Activated naive CD8-positive, alpha-beta T cell treated with anti-CD3 and anti-CD28 coated beads, Interleukin-2, amount 50 U/mL, for 16 hours (primary cell): ENCODE results near the gene PTPN11.
"Not testable (repeated sequence)": the region's sequence is repeated elsewhere in the genome, so short reads cannot be mapped to it uniquely, and the experiment has no call there.

Experiments
- DNase-seq: peaks from one replicate; pipeline ENCODE4 v3.0.0-alpha.2; 2020; ENCODE audit warnings: low read depth, low spot score

Gene PTPN11

DNA sequence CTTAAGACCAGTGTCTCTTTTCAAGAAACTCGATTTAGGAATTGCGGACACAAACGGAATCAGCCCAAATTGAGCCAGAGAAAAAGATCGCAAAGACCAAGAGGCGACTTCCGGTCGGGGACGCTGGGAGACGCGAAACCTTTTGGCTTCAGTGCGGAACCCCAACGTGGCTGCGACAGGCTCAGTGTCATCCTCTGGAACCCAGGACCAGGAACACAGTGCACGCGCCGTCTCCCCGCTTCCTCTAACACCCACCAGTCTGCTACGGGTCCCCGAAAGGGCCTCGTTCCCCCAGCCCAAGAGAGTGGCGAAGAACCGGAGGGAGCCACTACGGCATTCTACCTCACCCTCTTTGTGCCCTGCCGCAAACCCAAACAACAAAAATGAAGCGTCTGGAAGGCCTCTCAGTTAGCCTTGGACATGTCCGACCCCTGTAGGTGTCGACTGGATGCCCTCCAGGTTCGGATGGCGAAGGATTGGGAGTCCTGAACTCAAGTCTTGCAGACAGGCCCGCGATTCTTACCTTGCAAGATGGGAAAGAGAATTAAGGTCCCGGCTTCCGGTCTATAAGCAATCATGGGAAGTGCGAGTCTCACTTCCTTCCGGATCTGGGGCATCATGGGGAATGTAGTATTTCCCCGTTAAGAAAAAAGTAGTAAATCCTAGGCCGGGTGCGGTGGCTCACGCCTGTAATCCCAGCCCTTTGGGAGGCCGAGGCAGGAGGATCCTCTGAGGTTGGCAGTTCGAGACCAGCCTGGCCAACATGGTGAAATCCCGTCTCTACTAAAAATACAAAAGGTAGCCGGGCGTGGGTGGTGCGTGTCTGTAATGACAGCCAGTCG is 9.5 kb upstream of the PTPN11 start, which contains the start of gene RPL6:
TSS of gene RPL6 (minus strand) at position 542 of the 842 bp plus-strand sequence. CDS start 949 bp downstream, outside the sequence.
- peak; percentile 56 for DNase-seq

DNA sequence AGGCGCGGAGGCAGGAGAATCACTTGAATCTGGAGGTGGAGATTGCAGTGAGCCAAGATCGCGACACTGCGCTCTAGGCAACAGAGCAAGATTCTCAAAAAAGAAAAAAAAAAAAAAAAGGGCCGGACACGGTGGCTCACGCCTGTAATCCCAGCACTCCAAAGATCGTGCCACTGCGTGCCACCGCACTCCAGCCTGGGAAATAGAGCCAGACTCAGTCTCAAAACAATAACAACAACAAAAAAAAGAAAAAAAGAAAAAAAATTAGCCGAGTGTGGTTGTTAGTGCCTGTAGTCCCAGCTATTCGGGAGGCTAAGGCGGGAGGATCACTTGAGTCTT is 8.9 kb upstream of the PTPN11 start:
- no peak for DNase-seq

DNA sequence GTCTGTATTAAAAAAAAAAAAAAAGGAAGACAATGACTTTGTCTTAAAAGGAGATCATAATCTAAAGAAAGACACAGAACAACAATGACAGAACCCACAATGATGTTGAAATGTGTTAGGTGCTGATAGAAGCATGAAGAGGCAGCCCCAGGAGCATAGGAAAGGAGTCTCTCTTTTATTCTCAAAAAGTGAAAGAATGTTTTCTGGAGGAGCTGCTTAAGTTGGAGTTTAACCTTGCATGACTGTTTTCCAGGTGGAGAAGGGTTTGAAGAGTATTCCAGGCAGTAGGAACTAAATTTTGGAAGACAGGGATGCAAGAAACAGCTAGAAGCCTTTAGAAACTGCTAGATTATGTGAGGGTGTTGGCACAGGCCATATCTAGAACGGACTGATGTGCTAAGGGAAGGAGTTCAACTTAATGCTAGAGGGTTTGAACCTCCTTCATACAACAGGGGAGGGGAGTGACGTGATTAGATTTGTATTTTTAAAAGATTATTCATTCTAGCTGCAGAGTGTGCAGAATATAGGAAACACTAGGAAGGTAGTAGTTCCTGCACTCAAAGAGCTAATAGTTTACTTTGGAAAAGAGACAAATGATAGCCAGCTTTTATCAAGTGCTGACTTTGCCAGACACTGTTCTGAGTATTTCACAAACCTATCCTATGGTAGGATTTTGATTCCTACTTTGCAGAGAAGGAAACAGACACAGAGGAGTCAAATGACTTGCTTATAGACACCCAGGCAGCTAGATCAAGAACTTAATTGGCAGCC is 4.7 kb upstream of the PTPN11 start:
- DNase-seq = no peak

DNA sequence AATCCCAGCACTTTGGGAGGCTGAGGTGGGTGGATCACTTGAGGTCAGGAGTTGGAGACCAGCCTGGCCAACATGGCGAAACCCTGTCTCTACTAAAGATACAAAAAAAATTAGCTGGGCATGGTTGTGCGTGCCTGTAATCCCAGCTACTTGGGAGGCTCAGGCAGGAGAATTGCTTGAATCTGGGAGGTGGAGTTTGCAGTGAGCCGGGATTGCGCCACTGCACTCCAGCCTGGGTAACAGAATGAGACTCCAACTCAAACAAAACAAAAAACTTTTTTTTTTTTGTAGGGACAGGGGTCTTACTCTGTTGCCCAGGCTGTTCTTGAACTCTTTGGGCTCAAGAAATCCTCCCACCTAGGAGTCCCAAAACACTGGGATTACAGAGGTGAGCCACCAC is 3.3 kb upstream of the PTPN11 start:
- not testable (repeated sequence) for DNase-seq

DNA sequence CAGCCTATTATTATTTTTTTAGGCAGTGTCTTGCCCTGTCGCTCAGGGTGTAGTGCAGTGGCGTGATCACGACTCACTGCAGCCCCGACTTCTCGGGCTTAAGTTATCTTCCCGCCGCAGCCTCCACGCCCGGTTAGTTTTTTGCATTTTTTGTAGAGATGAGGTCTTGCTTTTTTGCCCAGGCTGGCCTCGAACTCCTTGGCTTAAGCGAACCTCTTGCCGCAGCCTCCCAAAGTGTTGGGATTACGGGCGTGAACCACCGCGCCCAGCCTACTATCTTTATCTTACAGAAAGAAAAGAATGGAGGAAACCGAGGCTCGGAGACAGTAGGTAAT is 507 bp upstream of the PTPN11 start:
- DNase-seq = no peak

DNA sequence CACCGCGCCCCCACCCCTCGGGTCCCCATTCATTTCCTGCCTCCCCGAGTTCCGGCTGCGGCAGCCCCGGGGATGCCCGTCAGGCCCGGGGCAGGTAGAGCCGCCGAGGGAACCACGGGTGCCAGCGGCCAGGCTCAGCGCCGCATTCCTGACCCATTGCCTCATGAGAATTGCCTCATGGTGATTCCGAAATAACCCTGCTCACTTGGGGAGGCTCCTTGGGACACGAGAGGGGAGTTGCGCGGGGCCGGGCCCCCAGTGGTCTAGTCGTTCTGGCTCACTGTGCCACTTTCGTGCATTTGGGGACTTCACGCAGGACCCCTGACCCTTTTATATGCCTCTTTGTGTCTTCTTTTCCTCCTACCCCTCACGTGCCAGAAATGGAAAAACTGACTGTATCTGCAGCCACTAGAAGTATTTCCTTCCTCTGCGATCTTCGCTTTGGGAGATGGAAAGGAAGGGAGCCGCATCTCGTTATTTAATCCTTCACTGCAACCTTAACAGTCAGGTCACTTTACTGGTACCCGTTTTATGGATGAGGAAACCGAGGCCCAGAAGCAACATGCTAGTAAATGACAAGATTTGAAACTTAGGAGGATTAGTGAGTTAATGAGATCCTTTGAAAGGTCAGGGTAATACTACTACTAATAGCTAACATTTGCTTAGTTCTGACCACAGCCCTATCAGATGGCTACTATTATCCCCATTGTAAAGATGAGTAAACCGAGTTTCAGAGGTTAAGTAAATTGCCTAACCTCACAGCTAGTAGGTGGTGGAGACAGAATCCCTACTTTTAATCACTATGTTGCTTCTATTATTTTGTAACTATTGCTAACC is 768 bp downstream of the PTPN11 start:
- DNase-seq = peak; percentile 3

DNA sequence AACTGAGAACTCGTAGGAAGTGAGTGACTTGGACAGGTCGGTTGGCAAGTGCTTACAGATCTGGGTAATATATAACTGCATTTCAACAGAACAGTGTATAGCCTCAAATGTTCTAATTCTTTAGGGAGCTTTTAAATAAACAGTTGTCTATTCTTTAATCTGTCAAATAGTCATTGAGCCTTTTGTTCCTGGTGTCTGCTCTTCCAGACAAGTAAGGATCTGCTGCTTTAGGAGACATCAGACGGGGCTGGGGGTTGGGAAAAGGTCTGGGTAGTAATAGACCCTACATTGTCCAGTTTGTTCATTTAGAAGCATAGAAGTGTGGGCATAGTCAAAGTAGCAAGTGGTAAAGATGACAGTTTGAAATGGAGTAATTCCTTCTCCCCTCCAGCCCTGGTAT is 2.0 kb downstream of the PTPN11 start:
- no peak for DNase-seq

DNA sequence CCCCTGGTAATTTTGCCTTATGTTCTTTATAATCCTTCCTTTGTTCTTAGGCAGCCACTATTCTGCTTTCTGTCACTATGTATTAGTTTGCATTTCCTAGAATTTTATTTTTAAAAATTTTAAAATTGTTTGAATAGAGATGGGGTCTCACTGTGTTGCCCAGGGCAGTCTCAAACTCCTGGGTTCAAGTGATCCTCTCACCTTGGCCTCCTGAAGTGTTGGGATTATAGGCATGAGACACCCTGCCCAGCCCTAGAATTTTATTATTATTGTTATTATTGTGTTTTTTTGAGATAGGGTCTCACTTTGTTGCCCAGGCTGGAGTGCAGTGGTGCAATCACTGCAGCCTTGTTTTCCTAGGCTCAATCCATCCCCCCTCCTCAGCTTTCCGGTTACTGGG is 2.6 kb downstream of the PTPN11 start:
- DNase-seq = no peak

DNA sequence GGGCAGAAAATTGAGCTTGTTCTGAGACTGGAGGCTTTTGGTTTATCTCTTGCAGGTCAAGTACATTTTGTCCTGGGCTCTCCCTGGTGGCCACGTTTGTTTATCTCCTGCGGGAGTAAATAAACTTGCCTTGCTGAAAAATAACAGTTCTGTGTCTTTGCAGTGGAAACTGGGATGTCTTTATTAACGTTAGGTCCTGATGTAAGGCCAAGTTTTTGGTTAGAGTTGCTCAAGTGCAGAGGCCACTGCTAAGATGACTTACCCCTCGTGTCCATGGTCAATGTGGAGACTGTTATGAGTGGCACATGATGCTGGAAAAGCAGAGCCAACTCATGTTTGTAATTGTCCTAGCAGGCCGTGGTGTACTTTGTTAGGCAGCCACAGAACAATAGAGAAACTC is 3.8 kb downstream of the PTPN11 start:
- DNase-seq = no peak

DNA sequence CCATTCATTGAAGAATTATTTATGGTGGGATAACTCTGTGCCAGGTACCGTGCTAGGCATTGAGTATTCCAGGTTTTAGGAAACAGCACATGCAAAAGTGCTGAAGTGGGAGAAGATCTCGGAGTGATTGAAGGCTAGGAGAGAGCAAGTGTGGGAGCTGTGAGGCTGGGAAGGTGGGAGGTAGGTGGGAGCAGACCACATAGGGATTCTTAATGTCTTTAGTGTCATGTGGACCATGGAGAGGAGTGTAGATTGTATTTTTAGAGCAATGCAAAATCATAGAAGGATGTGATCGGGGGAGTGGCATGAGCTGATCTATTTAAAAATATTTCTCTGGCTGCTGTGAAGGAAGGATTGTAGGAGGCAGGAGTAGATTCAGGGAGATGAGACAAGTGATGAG is 5.4 kb downstream of the PTPN11 start:
- no peak for DNase-seq

DNA sequence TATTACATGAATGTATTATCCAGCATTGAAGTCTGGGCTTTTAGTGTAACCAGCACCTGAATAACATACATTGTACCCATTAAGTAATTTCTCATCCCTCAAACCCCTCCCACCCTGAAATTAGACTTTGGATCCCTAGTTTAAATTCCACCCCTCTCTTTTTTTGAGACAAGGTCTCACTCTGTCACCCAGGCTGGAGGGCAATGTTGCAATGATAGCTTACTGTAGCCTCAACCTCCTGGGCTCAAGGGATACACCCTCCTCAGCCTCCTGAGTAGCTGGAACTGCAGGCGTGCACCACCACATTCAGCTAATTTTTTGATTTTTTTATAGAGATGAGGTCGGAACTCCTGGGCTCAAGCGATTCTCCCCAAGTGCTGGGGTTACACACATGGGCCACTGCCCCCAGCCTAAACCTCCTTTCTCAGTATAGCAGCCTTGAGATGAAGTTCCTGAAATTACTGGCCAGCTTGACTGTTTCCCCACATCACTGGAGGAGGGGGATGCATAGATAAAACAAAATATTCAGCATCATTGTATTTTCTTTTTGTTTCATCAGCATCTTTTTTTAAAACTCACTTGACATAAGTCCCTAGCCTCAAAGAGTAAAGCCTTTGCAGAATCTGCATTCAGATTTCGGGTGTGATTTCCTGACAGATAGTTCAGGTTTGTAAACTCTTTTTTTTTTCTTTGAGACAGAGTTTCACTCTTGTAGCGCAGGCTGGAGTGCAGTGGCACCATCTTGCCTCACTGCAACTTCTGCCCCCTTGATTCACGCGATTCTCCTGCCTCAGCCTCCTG is 7.0 kb downstream of the PTPN11 start:
- no peak for DNase-seq

DNA sequence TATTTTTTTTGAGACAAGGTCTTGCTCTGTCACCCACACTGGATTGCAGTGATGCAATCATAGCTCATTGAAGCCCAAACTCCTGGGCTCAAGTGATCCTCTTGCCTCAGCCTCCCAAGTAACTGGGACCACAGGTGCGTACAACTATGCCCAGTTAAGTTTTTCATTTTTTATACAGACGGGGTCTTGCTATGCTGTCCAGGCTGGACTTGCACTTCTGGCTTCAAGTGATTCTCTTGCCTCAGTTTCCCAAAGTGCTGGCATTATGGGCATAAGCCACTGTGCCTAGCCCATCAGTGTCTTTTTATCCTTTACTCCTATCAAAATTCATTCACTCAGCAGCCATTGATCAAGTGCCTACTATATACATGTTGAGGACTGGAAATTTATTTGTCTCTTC is 9.0 kb downstream of the PTPN11 start:
- DNase-seq = no peak

DNA sequence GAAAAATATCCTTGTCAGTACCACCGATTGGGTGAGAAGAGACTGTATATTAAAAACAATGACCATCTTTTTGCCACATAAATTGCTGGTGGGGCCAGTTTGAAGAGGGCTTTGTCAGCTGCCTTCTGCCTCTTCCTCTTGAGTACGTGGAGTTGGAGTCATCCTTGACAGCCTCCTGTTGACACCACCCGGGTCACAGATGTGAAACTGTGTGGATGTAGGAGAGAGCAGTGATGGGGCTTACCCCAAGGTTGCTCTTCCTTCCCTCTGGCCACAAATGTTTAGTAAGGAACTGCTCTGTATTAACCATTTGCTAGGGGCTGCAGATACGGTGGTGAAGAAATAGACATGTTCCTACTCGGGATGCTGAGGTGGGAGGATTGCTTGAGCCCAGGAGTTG is 12.2 kb downstream of the PTPN11 start:
- DNase-seq = no peak

DNA sequence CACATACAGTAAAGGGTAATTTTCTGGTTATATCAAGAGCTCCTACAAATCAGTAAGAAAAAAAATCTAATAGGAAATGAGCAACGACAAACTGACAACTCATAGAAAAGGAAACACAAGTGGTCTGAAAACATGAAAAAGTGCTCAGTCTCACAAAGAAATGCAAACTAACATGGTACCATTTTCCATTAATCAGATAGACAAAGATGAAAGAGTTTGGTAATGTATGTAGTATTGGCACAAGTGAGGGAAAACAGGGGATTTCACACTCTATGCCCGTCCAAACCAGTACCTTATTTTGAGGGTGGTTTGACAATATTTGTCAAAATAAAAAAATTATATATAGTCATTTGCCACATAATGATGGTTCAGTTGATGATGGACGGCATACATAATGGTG is 13.2 kb downstream of the PTPN11 start:
- DNase-seq = no peak

DNA sequence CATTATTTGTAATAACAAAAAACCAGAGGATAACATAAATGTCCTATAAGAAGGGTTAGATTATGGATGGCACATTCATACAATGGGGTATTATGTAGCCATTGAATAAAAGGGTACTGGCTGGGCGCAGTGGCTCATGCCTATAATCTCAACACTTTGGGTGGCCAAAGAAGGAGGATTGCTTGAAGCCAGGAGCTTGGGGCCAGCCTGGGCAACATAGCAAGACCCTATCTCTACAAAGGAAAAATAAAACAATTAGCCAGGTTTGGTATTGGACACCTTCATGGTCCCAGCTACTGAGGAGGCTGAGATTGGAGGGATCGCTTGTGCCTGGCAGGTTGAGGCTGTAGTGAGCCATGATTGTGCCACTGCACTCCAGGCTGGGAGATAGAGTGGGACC is 14.8 kb downstream of the PTPN11 start:
- DNase-seq = no peak

DNA sequence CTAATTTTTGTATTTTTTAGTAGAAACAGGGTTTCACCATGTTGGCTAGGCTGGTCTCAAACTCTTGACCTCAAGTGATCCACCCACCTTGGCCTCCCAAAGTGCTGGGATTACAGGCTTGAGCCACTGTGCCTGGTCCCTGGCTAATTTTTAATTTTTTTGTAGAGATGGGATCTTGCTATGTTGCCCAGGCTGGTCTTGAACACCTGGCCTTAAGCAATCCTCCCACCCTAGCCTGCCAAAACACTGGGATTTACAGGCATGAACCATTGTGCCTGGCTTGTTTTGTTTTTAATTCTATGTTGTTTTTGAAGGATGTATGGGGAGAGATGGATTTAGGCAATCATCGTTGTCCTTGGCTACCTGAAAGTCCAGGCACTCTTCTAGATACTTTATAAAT is 19.9 kb downstream of the PTPN11 start:
- DNase-seq = not testable (repeated sequence)

DNA sequence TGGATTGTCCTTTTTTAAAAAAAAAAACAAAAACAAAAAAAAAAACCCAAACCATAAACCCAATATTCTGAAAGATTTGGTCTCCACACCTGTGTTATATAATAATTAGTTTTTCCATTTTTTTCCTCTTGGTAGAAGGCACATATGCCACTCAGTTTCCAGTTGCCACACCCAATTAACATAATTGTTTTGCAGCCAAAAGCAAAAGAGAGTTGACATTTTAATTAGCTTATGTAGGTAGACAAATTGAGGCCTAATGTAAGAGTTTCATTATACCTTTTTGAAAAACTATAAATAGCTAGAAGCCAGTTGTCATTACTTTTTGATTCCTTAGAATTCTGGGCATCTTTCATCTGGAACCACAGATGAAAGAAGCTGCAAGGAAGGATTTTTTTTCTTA is 21.0 kb downstream of the PTPN11 start:
- no peak for DNase-seq

DNA sequence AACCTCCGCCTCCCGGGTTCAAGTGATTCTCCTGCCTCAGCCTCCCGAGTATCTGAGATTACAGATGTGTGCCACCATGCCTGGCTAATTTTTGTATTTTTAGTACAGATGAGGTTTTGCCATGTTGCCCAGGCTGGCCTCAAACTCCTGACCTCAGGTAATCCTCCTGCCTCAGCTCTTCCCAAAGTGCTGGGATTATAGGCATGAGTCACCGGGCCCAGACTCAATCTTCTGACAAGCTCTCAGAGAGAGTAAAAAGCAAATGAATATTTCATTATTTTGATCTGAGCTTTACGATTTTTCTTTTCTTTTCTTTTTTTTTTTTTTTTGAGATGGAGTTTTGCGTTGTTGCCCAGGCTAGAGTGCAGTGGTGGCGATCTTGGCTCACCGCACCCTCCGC is 21.9 kb downstream of the PTPN11 start:
- DNase-seq = not testable (repeated sequence)

DNA sequence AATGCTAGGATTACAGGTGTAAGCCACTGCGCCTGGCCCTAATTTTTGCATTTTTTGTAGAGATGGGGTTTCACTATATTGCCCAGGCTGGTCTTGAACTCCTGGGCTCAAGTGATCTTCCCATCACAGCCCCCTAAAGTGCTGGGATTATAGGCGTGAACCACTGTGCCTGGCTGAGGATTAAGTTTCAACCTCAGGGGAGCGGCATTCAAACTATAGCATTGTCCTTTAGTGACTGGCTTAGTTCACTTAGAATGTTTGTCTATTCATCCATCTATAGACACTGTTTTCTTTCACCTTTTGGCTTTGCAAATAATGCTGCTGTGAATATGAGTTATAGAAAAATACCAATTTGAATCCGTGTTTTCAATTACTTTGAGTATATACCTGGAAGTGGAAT is 25.2 kb downstream of the PTPN11 start:
- no peak for DNase-seq

DNA sequence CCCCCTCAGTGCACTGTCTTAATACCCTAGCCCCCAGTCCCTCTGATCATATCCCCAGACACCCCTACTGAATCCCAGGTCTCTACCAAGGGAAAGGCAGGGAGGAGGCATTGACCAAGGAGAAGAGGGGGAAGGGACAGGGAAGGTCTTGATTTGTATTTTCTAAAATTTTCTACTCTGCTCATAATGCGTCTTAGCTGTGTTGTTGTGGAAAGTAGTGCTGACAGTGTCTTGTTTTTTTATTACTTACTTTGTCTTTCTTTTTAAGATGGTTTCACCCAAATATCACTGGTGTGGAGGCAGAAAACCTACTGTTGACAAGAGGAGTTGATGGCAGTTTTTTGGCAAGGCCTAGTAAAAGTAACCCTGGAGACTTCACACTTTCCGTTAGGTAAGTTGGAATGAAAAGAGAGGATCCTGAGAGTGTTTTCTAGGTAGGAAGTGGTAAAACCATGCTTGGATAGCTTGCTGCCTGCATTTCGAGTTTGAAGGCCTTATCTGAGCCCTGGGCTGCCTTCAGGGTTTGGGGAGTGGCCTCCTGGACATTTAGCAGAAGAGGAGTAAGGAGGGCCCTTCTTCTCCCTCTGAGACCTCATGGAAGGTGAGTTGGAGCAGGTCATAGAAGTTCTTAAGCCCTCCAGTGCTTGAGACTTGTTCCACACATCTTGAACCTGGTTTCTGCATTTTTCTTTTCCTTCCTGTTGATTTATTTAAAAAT is 27.4 kb downstream of the PTPN11 start:
- DNase-seq = no peak

DNA sequence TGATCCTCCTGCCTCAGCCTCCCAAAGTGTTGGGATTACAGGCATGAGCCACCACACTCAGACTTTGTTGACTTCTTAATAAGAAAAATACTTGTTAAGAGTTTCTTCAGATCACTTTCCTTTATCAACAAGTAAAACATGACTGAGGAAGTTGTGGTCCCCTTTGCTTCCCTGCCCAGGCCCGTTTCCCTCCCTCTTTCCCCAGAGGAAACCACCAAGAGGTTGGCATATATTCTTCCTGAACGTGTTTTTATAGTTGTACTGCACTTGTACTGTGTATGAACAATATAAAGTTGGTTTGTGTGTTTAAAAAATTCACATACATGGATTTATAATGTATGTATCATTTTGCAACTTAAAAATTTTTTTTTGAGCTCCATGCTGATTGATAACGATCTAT is 28.4 kb downstream of the PTPN11 start:
- no peak for DNase-seq
